Panc1 (cell line): ENCODE data around the gene TMEM45A.

Experiments
- CTCF ChIP-seq: fragments of 450-650 bp; IDR thresholded peaks from 2 replicates; pipeline ENCODE4 v1.5.1; 2017; ENCODE audit warnings: mild to moderate bottlenecking
- POLR2AphosphoS5 ChIP-seq: IDR thresholded peaks from 2 replicates; pipeline ENCODE4 v1.6.1; 2012; ENCODE audit warnings: mild to moderate bottlenecking, low read depth, low read length, moderate library complexity
- REST ChIP-seq, 2 experiments: IDR thresholded peaks; 2 replicates each; pipeline ENCODE4 v1.6.1; 2011 to 2012; ENCODE audit warnings: low read depth in 2 of 2, control low read depth in 1 of 2, low read length in 1 of 2, mild to moderate bottlenecking in 1 of 2, moderate library complexity in 1 of 2; ENCODE audit not compliant: insufficient read depth in 1 of 2
- SIN3A ChIP-seq: IDR thresholded peaks from 2 replicates; pipeline ENCODE4 v1.6.1; 2012; ENCODE audit warnings: low read depth, mild to moderate bottlenecking, low read length, moderate library complexity, borderline replicate concordance; ENCODE audit not compliant: insufficient read depth
- TCF7L2 ChIP-seq: IDR thresholded peaks from 2 replicates; pipeline ENCODE4 v1.6.1; 2011; ENCODE audit warnings: mild to moderate bottlenecking, low read depth, low read length, inconsistent platforms

GRCh38 chr3:100480081-100480480 is 12.3 kb upstream of the TMEM45A start:
- TF ChIP-seq CTCF (no peak), SIN3A (no peak), POLR2AphosphoS5 (no peak), REST (IDR thresholded peaks at IDR 0.05; ENCODE audit: insufficient read depth in 1 of 2, low read depth in 2 of 2, low read length in 1 of 2) (no peak), TCF7L2 (no peak)
